ENCODE data around the gene MYT1.

- TF ChIP-seq IRF9 (tag; IDR thresholded peaks at IDR 0.05) (no peak), EP300 (IDR thresholded peaks at IDR 0.05; ENCODE audit: low read length) (no peak), U2AF2 (optimal IDR thresholded peaks at IDR 0.05; ENCODE audit: low read depth, low read length) (no peak), FOXM1 (IDR thresholded peaks at IDR 0.05; ENCODE audit: low read depth) (no peak), FOXM1 (CRISPR knock-in tag; IDR thresholded peaks at IDR 0.05; ENCODE audit: low read depth) (no peak), TCF7L2 (IDR thresholded peaks at IDR 0.05; ENCODE audit: low read depth, low read length) (no peak), USF2 (CRISPR knock-in tag; IDR thresholded peaks at IDR 0.05) (no peak), NR0B1 (IDR thresholded peaks at IDR 0.05; ENCODE audit: partially characterized antibody) (no peak), TCF15 (CRISPR knock-in tag; IDR thresholded peaks at IDR 0.05) (no peak), REST (IDR thresholded peaks at IDR 0.05; ENCODE audit: borderline replicate concordance) (no peak), REST (CRISPR knock-in tag; IDR thresholded peaks at IDR 0.05; ENCODE audit: low read depth) (no peak), GATAD2A (IDR thresholded peaks at IDR 0.05) (no peak), KLF16 (IDR thresholded peaks at IDR 0.05) (no peak)
- TF ChIP-seq, protein P1, sequence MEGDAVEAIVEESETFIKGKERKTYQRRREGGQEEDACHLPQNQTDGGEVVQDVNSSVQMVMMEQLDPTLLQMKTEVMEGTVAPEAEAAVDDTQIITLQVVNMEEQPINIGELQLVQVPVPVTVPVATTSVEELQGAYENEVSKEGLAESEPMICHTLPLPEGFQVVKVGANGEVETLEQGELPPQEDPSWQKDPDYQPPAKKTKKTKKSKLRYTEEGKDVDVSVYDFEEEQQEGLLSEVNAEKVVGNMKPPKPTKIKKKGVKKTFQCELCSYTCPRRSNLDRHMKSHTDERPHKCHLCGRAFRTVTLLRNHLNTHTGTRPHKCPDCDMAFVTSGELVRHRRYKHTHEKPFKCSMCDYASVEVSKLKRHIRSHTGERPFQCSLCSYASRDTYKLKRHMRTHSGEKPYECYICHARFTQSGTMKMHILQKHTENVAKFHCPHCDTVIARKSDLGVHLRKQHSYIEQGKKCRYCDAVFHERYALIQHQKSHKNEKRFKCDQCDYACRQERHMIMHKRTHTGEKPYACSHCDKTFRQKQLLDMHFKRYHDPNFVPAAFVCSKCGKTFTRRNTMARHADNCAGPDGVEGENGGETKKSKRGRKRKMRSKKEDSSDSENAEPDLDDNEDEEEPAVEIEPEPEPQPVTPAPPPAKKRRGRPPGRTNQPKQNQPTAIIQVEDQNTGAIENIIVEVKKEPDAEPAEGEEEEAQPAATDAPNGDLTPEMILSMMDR (IDR thresholded peaks at IDR 0.05 in 2 of 3, conservative IDR thresholded peaks at IDR 0.05 in 1 of 3; ENCODE audit: insufficient read depth in 2 of 3, low read depth in 1 of 3, low read length in 3 of 3), result no peak
These were observed 68.5 kb downstream of the MYT1 start for GRCh38 chr20:64232794-64233193.
